Hepatocyte (in vitro differentiated cells): ENCODE data around the gene ITGAD. TPM values are rescaled to one million over a fixed set of nuclear protein-coding genes. Genes with fewer than 3 reads are reported as not detected.

Source experiments
- DNase-seq: peaks from one replicate; pipeline ENCODE4 v3.0.0-alpha.2; 2016; ENCODE audit warnings: low spot score
- H2AFZ ChIP-seq: fragments of 200-600 bp; sonication (generic); 2 replicates; pipeline ENCODE4 v1.6.0; 2016; ENCODE audit warnings: antibody characterized with exemption, mild to moderate bottlenecking
- H3K27ac ChIP-seq: fragments of 200-600 bp; sonication (generic); 2 replicates; pipeline ENCODE4 v1.5.1; 2016; ENCODE audit warnings: mild to moderate bottlenecking
- H3K27me3 ChIP-seq: fragments of 200-600 bp; sonication (generic); 2 replicates; pipeline ENCODE4 v1.6.1; 2016
- H3K36me3 ChIP-seq: fragments of 200-600 bp; sonication (generic); replicated peaks from 2 replicates; pipeline ENCODE4 v1.5.1; 2016; ENCODE audit warnings: low read depth; ENCODE audit not compliant: insufficient read depth
- H3K4me1 ChIP-seq: fragments of 200-600 bp; sonication (generic); 2 replicates; pipeline ENCODE4 v1.5.1; 2016; ENCODE audit warnings: mild to moderate bottlenecking, moderate library complexity; ENCODE audit not compliant: insufficient read depth
- H3K4me2 ChIP-seq: fragments of 200-600 bp; sonication (generic); 2 replicates; pipeline ENCODE4 v1.6.0; 2016
- H3K4me3 ChIP-seq: fragments of 200-600 bp; sonication (generic); 2 replicates; pipeline ENCODE4 v1.5.1; 2016; ENCODE audit warnings: mild to moderate bottlenecking
- H3K79me2 ChIP-seq: fragments of 200-600 bp; sonication (generic); 2 replicates; pipeline ENCODE4 v1.6.0; 2017; ENCODE audit warnings: mild to moderate bottlenecking
- H3K9me2 ChIP-seq: fragments of 200-600 bp; sonication (generic); replicated peaks from 2 replicates; pipeline ENCODE4 v1.6.0; 2017; ENCODE audit warnings: mild to moderate bottlenecking; ENCODE audit not compliant: insufficient read depth
- H3K9me3 ChIP-seq: fragments of 200-600 bp; sonication (generic); 2 replicates; pipeline ENCODE4 v1.5.1; 2016; ENCODE audit warnings: low read depth, mild to moderate bottlenecking
- H4K20me1 ChIP-seq: fragments of 200-600 bp; sonication (generic); 2 replicates; pipeline ENCODE4 v1.6.0; 2016; ENCODE audit warnings: mild to moderate bottlenecking; ENCODE audit not compliant: insufficient read depth, poor library complexity, severe bottlenecking
- EZH2 ChIP-seq: fragments of 200-600 bp; sonication (generic); IDR thresholded peaks from 2 replicates; pipeline ENCODE4 v1.6.1; 2016; ENCODE audit warnings: antibody characterized with exemption, mild to moderate bottlenecking, borderline replicate concordance
- EZH2phosphoT487 ChIP-seq: fragments of 200-600 bp; sonication (generic); IDR thresholded peaks from one replicate; pipeline ENCODE4 v1.6.1; 2018; ENCODE audit warnings: antibody characterized with exemption, mild to moderate bottlenecking, low read depth, moderate library complexity; ENCODE audit not compliant: unreplicated experiment, severe bottlenecking
- WGBS: methylation state at CpG from one replicate; pipeline ENCODE4 v1.1.6; 2016; ENCODE audit warnings: low lambda C conversion rate; ENCODE audit errors: missing lambda C conversion rate; 5-methylcytosine and 5-hydroxymethylcytosine counted together
- polyA plus RNA-seq: library from polyadenylated mRNA; unstranded; fragments of >200 nt; fragmentation: Nextera tagmentation; extraction: Ambion mirVana; gene quantifications from 2 replicates; pipeline ENCODE4 v1.2.1, GENCODE V29; 2016
- total RNA-seq: library from RNA; depleted of rRNA; stranded (reverse); fragments of >200 nt; gene quantifications from 2 replicates; pipeline ENCODE4 v1.2.3, GENCODE V29; 2014
- TF ChIP-seq, protein P1 (sequence below): fragments of 200-600 bp; sonication (generic); IDR thresholded peaks from 2 replicates; pipeline ENCODE4 v1.5.1; 2016; ENCODE audit warnings: antibody characterized with exemption, mild to moderate bottlenecking; ENCODE audit not compliant: poor library complexity

ITGAD gene
- total and polyA plus RNA-seq, 2 experiments from 2014 or later: not detected

DNA sequence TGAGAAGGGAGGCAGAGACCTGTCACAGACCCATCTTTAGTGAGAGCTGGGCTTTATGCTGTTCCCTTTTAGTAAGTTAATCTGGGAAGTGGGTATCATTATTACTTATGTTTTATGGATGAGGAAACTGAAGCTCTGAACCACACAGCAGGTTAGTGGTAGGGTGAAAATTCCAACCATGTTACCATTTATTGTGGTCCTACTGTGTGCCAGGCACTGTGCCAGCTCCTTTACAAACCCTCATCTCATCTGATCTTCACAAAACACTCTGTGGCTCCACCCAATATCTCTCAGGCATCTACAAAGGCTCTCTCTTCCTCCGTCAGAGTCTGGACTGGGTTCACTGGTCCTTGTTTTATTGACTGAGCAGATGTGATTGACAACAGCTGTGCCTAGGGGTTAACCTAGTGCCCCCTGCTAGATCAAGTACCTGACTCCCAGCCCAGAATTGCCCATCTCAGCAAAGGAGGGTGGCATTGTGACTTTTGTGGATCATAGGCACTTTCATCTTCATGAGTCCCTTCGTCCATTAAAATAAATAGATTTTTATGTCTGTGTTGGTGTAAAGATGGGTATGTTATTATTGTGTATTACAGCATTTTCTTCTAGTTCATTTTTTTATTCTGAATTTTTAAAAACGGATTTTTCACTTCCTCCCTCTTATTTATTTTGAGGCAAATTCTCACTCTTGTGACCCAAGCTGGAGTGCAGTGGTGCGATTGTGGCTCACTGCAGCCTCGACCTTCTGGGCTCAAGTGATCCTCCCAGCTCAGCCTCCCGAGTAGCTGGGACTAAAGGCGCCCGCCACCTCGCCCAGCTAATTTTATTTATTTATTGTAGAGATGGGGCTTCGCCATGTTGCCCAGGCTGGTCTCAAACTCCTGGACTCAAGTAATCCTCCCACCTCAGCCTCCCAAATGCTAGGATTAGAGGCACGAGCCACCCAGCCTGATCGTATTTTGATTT, 81.9 kb downstream of the ITGAD start:
- no peak for TF ChIP-seq EZH2
- TF ChIP-seq EZH2phosphoT487: no peak
- TF ChIP-seq, protein P1, sequence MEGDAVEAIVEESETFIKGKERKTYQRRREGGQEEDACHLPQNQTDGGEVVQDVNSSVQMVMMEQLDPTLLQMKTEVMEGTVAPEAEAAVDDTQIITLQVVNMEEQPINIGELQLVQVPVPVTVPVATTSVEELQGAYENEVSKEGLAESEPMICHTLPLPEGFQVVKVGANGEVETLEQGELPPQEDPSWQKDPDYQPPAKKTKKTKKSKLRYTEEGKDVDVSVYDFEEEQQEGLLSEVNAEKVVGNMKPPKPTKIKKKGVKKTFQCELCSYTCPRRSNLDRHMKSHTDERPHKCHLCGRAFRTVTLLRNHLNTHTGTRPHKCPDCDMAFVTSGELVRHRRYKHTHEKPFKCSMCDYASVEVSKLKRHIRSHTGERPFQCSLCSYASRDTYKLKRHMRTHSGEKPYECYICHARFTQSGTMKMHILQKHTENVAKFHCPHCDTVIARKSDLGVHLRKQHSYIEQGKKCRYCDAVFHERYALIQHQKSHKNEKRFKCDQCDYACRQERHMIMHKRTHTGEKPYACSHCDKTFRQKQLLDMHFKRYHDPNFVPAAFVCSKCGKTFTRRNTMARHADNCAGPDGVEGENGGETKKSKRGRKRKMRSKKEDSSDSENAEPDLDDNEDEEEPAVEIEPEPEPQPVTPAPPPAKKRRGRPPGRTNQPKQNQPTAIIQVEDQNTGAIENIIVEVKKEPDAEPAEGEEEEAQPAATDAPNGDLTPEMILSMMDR: no peak
- Histone ChIP-seq H3K27ac (no peak overlapping the region), H3K36me3 (no peaks in the 10 kb centered on the region), H3K27me3 (no peaks in the 10 kb centered on the region), H2AFZ (no peak overlapping the region), H3K79me2 (no peaks in the 10 kb centered on the region), H4K20me1 (no peaks in the 10 kb centered on the region), H3K9me3 (no peaks in the 10 kb centered on the region), H3K4me2 (no peak overlapping the region), H3K4me1 (peaks cover 19% of the 10 kb centered on the region), H3K4me3 (no peak overlapping the region), H3K9me2 (no peaks in the 10 kb centered on the region)
- no peak for DNase-seq
- WGBS: 91% methylated on average over 12 of the region's 12 CpGs

DNA sequence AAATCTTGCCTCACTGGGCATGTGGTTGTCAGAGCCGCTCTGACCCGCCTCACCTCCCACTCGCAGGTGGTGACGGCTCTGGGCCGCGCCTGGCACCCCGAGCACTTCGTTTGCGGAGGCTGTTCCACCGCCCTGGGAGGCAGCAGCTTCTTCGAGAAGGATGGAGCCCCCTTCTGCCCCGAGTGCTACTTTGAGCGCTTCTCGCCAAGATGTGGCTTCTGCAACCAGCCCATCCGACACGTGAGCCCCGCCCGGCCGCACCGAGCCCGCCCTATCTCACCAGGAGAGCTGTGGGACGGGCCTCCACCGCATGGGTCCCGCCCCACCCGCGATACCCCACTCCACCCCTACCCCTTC, 82.8 kb downstream of the ITGAD start:
- Histone ChIP-seq H3K36me3 (no peaks in the 10 kb centered on the region), H3K4me3 (no peak overlapping the region), H3K4me2 (peak overlapping the region; percentile 94), H3K4me1 (peaks cover 16% of the 10 kb centered on the region), H3K9me3 (no peaks in the 10 kb centered on the region), H3K27ac (peak overlapping the region; percentile 77), H4K20me1 (no peaks in the 10 kb centered on the region), H3K9me2 (no peaks in the 10 kb centered on the region), H3K79me2 (no peaks in the 10 kb centered on the region), H3K27me3 (no peaks in the 10 kb centered on the region), H2AFZ (peak overlapping the region; percentile 29)
- 72% methylated on average over 10 of the region's 26 CpGs for WGBS
- DNase-seq: no peak
- TF ChIP-seq EZH2phosphoT487: no peak
- TF ChIP-seq EZH2: no peak
- TF ChIP-seq, protein P1: no peak

Other genes with a start within 250 kb of the ITGAD start
- gene PRSS36, start 243.3 kb upstream of the ITGAD start, total RNA-seq: 0.63 and 2.9 TPM in 2 replicates
- gene PRSS36, start 243.3 kb upstream of the ITGAD start, polyA plus RNA-seq: 1.4 and 2.1 TPM in 2 replicates
- gene FUS, start 213.2 kb upstream of the ITGAD start, total RNA-seq: 39.7 and 47.4 TPM in 2 replicates
- 327 and 345 TPM in 2 replicates for gene FUS, start 213.2 kb upstream of the ITGAD start, polyA plus RNA-seq
- gene PYCARD, start 190.6 kb upstream of the ITGAD start, total RNA-seq: 9.4 and 15.1 TPM in 2 replicates
- 13.8 and 16.1 TPM in 2 replicates for gene PYCARD, start 190.6 kb upstream of the ITGAD start, polyA plus RNA-seq
- gene TRIM72, start 179.2 kb upstream of the ITGAD start, total RNA-seq: 0.04 TPM in 1 of 2 replicates, not detected in the other
- gene TRIM72, start 179.2 kb upstream of the ITGAD start, polyA plus RNA-seq: not detected in 2 replicates
- not detected in 2 replicates for gene PYDC1, start 176.2 kb upstream of the ITGAD start, total RNA-seq
- gene PYDC1, start 176.2 kb upstream of the ITGAD start, polyA plus RNA-seq: not detected in 2 replicates
- 0.32 and 2.5 TPM in 2 replicates for gene ITGAM, start 133.4 kb upstream of the ITGAD start, total RNA-seq
- gene ITGAM, start 133.4 kb upstream of the ITGAD start, polyA plus RNA-seq: not detected in 2 replicates
- gene ITGAX, start 38.2 kb upstream of the ITGAD start, total RNA-seq: 0.52 and 0.60 TPM in 2 replicates
- 0.43 and 0.50 TPM in 2 replicates for gene ITGAX, start 38.2 kb upstream of the ITGAD start, polyA plus RNA-seq
- gene COX6A2, start 35.0 kb downstream of the ITGAD start, total RNA-seq: not detected in 2 replicates
- gene COX6A2, start 35.0 kb downstream of the ITGAD start, polyA plus RNA-seq: 1.7 TPM in 1 of 2 replicates, not detected in the other
- gene ZNF843, start 49.5 kb downstream of the ITGAD start, total RNA-seq: 1.2 and 1.7 TPM in 2 replicates
- gene ZNF843, start 49.5 kb downstream of the ITGAD start, polyA plus RNA-seq: 0.54 and 0.64 TPM in 2 replicates
- 11.4 and 12.2 TPM in 2 replicates for gene ARMC5, start 66.2 kb downstream of the ITGAD start, total RNA-seq
- 19.4 and 19.6 TPM in 2 replicates for gene ARMC5, start 66.2 kb downstream of the ITGAD start, polyA plus RNA-seq
- gene TGFB1I1, start 78.8 kb downstream of the ITGAD start, total RNA-seq: 14.5 and 15.7 TPM in 2 replicates
- 34.8 and 35.4 TPM in 2 replicates for gene TGFB1I1, start 78.8 kb downstream of the ITGAD start, polyA plus RNA-seq
- gene SLC5A2, start 89.8 kb downstream of the ITGAD start, total RNA-seq: 2.3 and 2.5 TPM in 2 replicates
- gene SLC5A2, start 89.8 kb downstream of the ITGAD start, polyA plus RNA-seq: 7.5 and 12.7 TPM in 2 replicates
- gene RUSF1, start 115.1 kb downstream of the ITGAD start, total RNA-seq: 75.2 and 77.2 TPM in 2 replicates
- 56.6 and 68.0 TPM in 2 replicates for gene RUSF1, start 115.1 kb downstream of the ITGAD start, polyA plus RNA-seq
- gene AHSP, start 134.6 kb downstream of the ITGAD start, total RNA-seq: not detected in 2 replicates
- gene AHSP, start 134.6 kb downstream of the ITGAD start, polyA plus RNA-seq: not detected in 2 replicates